H1 (cell line): ENCODE data around the gene B9D2. TPM values are rescaled to one million over a fixed set of nuclear protein-coding genes. Genes with fewer than 3 reads are reported as not detected.

Source experiments
- CTCF ChIA-PET: fragments of 300-600 bp; sonication (Branson Sonifier 250); formaldehyde crosslinking; loops from one replicate; lab custom pipeline; 2021; ENCODE audit not compliant: partially characterized antibody; lab: Charles Lee
- POLR2A ChIA-PET: fragments of 300-600 bp; sonication (Branson Sonifier 250); formaldehyde crosslinking; loops from one replicate; lab custom pipeline; 2021; ENCODE audit warnings: inconsistent platforms; ENCODE audit not compliant: partially characterized antibody; lab: Charles Lee
- DNase-seq, 2 experiments: peaks; one replicate each; pipeline versions ENCODE4 v3.0.0 to v3.0.0-alpha.2; 2010 to 2022; ENCODE audit warnings: low spot score in 2 of 2, low read depth in 1 of 2, mixed read lengths in 1 of 2
- FAIRE-seq: peaks from 2 replicates; lab custom pipeline; 2011; peaks lifted over from hg19 to GRCh38; lab: Jason Lieb, UNC
- H2AFZ ChIP-seq: 2 replicates; pipeline ENCODE4 v1.8.1; 2012; ENCODE audit warnings: low read length, inconsistent platforms
- H2AK5ac ChIP-seq: 2 replicates; pipeline ENCODE4 v1.6.1; 2013; ENCODE audit warnings: low read depth, low read length
- H2BK120ac ChIP-seq: replicated peaks from 2 replicates; pipeline ENCODE3; 2013; ENCODE audit warnings: low read depth, low read length, inconsistent platforms
- H2BK12ac ChIP-seq: 2 replicates; pipeline ENCODE4 v1.6.1; 2013; ENCODE audit warnings: low read depth, low read length
- H2BK15ac ChIP-seq: 2 replicates; pipeline ENCODE4 v1.6.1; 2013; ENCODE audit warnings: low read length
- H2BK20ac ChIP-seq: 2 replicates; pipeline ENCODE4 v1.6.1; 2013; ENCODE audit warnings: low read length
- H2BK5ac ChIP-seq: 2 replicates; pipeline ENCODE4 v1.6.1; 2013; ENCODE audit warnings: low read depth, low read length
- H3K14ac ChIP-seq: 2 replicates; pipeline ENCODE4 v1.6.1; 2013; ENCODE audit warnings: inconsistent platforms; ENCODE audit not compliant: insufficient read length
- H3K18ac ChIP-seq: 2 replicates; pipeline ENCODE4 v1.6.1; 2013; ENCODE audit warnings: low read length; ENCODE audit errors: extremely low read depth
- H3K23ac ChIP-seq: 2 replicates; pipeline ENCODE4 v1.6.1; 2013; ENCODE audit warnings: inconsistent platforms; ENCODE audit not compliant: insufficient read length
- H3K23me2 ChIP-seq: 2 replicates; pipeline ENCODE4 v1.6.1; 2013; ENCODE audit warnings: low read depth, low read length
- H3K27ac ChIP-seq: 2 replicates; pipeline ENCODE4 v1.6.1; 2011; ENCODE audit warnings: low read depth, low read length, inconsistent platforms
- H3K27me3 ChIP-seq, 4 experiments: replicated peaks in 1 of 4; 1 replicate in 1 of 4; 2 replicates in 3 of 4; pipeline versions ENCODE4 v1.6.1 to v1.8.1; 2011 to 2013; ENCODE audit warnings: low read length in 3 of 4, mild to moderate bottlenecking in 3 of 4, inconsistent platforms in 2 of 4, mixed read lengths in 2 of 4, moderate library complexity in 1 of 4; ENCODE audit not compliant: control insufficient read depth in 3 of 4, insufficient read depth in 3 of 4; ENCODE audit errors: extremely low read depth in 1 of 4
- H3K36me3 ChIP-seq, 4 experiments: 2 replicates each; pipeline versions ENCODE4 v1.6.1 to v1.8.1; 2011 to 2013; ENCODE audit warnings: mild to moderate bottlenecking in 4 of 4, low read length in 3 of 4, moderate library complexity in 2 of 4, control low read depth in 1 of 4, inconsistent platforms in 1 of 4; ENCODE audit not compliant: insufficient read depth in 4 of 4, control insufficient read depth in 2 of 4
- H3K4ac ChIP-seq: replicated peaks from 2 replicates; pipeline ENCODE3; 2013; ENCODE audit warnings: low read length, low read depth, mixed read lengths, inconsistent platforms; ENCODE audit not compliant: insufficient read length
- H3K4me1 ChIP-seq, 4 experiments: replicated peaks in 1 of 4; 1 replicate in 1 of 4; 2 replicates in 3 of 4; pipeline versions ENCODE4 v1.6.1 to v1.8.1; 2011 to 2013; ENCODE audit warnings: low read length in 3 of 4, inconsistent platforms in 2 of 4, mixed read lengths in 1 of 4; ENCODE audit not compliant: insufficient read depth in 4 of 4, control insufficient read depth in 3 of 4
- H3K4me2 ChIP-seq, 2 experiments: 2 replicates each; pipeline versions ENCODE4 v1.6.1 to v1.8.1; 2011 to 2013; ENCODE audit warnings: low read depth in 2 of 2, low read length in 2 of 2, control low read depth in 1 of 2, inconsistent platforms in 1 of 2, mild to moderate bottlenecking in 1 of 2; ENCODE audit not compliant: insufficient read depth in 1 of 2
- H3K4me3 ChIP-seq, 4 experiments: fragments of 200-600, 300-600 bp in 1 of 4; sonication (generic), shearing (Covaris generic), sonication (Bioruptor Twin) in 1 of 4; 2 replicates each; pipeline versions ENCODE4 v1.5.1 to v1.8.1; 2011 to 2016; ENCODE audit warnings: low read length in 4 of 4, low read depth in 3 of 4, control low read depth in 2 of 4, inconsistent platforms in 2 of 4, mild to moderate bottlenecking in 2 of 4, mixed read lengths in 1 of 4, moderate library complexity in 1 of 4; ENCODE audit not compliant: insufficient read depth in 2 of 4; ENCODE audit errors: extremely low read depth in 1 of 4
- H3K56ac ChIP-seq: replicated peaks from 2 replicates; pipeline ENCODE3; 2013; ENCODE audit warnings: low read depth, mild to moderate bottlenecking, mixed read lengths, low read length, inconsistent platforms; ENCODE audit not compliant: insufficient read length
- H3K79me1 ChIP-seq: 2 replicates; pipeline ENCODE4 v1.6.1; 2013; ENCODE audit warnings: low read depth, low read length, control low read depth
- H3K79me2 ChIP-seq, 2 experiments: 2 replicates each; pipeline versions ENCODE4 v1.6.1 to v1.8.1; 2012 to 2013; ENCODE audit warnings: low read length in 2 of 2, mild to moderate bottlenecking in 2 of 2, inconsistent platforms in 1 of 2; ENCODE audit not compliant: insufficient read depth in 2 of 2, control insufficient read depth in 1 of 2
- H3K9ac ChIP-seq, 4 experiments: replicated peaks in 1 of 4; 1 replicate in 1 of 4; 2 replicates in 3 of 4; pipeline versions ENCODE4 v1.6.1 to v1.8.1; 2011 to 2013; ENCODE audit warnings: low read depth in 3 of 4, low read length in 3 of 4, control low read depth in 2 of 4, mild to moderate bottlenecking in 2 of 4, moderate library complexity in 2 of 4, inconsistent platforms in 1 of 4; ENCODE audit errors: extremely low read depth in 1 of 4
- H3K9me3 ChIP-seq, 2 experiments: 2 replicates each; pipeline versions ENCODE4 v1.6.1 to v1.8.1; 2012 to 2013; ENCODE audit warnings: mild to moderate bottlenecking in 2 of 2, moderate library complexity in 2 of 2, control low read depth in 1 of 2, inconsistent platforms in 1 of 2, low read depth in 1 of 2, low read length in 1 of 2, mixed read lengths in 1 of 2; ENCODE audit not compliant: insufficient read depth in 2 of 2
- H4K20me1 ChIP-seq, 2 experiments: replicated peaks in 1 of 2; 2 replicates each; pipeline versions ENCODE3 to v1.8.1; 2011 to 2013; ENCODE audit warnings: inconsistent platforms in 2 of 2, low read length in 2 of 2, mild to moderate bottlenecking in 1 of 2; ENCODE audit not compliant: insufficient read depth in 2 of 2, control insufficient read depth in 1 of 2
- H4K5ac ChIP-seq: 2 replicates; pipeline ENCODE4 v1.6.1; 2013; ENCODE audit warnings: low read length, low read depth, mixed read lengths, inconsistent platforms; ENCODE audit not compliant: insufficient read length
- H4K8ac ChIP-seq: 2 replicates; pipeline ENCODE4 v1.8.0; 2013; ENCODE audit warnings: mild to moderate bottlenecking, moderate library complexity, low read length, inconsistent platforms; ENCODE audit not compliant: insufficient read depth; ENCODE audit errors: extremely low read depth
- H4K91ac ChIP-seq: replicated peaks from 2 replicates; pipeline ENCODE3; 2013; ENCODE audit warnings: low read length, mixed read lengths, inconsistent platforms; ENCODE audit not compliant: insufficient read length
- BCL11A ChIP-seq, 2 experiments: IDR thresholded peaks; one replicate each; pipeline ENCODE4 v1.6.1; 2011; ENCODE audit warnings: low read depth in 2 of 2, low read length in 2 of 2, mild to moderate bottlenecking in 2 of 2
- CHD2 ChIP-seq: IDR thresholded peaks from 2 replicates; pipeline ENCODE4 v1.6.1; 2012; ENCODE audit warnings: low read length, improper control_type of control experiment
- CTBP2 ChIP-seq: IDR thresholded peaks from 2 replicates; pipeline ENCODE4 v1.7.0; 2011; ENCODE audit warnings: borderline replicate concordance, mild to moderate bottlenecking, moderate library complexity, mixed read lengths, low read length; ENCODE audit not compliant: insufficient read depth, insufficient read length
- EZH2 ChIP-seq: fragments of 200-600 bp; sonication (generic); IDR thresholded peaks from 2 replicates; pipeline ENCODE4 v1.7.1; 2012; ENCODE audit warnings: low read depth, mild to moderate bottlenecking, moderate library complexity, low read length, inconsistent platforms; ENCODE audit not compliant: severe bottlenecking
- JUN ChIP-seq: IDR thresholded peaks from 2 replicates; pipeline ENCODE4 v1.6.1; 2011; ENCODE audit warnings: low read depth, mild to moderate bottlenecking, improper control_type of control experiment, low read length
- NRF1 ChIP-seq: IDR thresholded peaks from 2 replicates; pipeline ENCODE4 v1.6.1; 2011; ENCODE audit warnings: mild to moderate bottlenecking, low read depth, low read length, improper control_type of control experiment
- PHF8 ChIP-seq: fragments of 200-600 bp; sonication (generic); conservative IDR thresholded peaks from 2 replicates; pipeline ENCODE4 v1.7.1; 2012; ENCODE audit warnings: low read depth, mild to moderate bottlenecking, inconsistent platforms, low read length, moderate library complexity
- RAD21 ChIP-seq, 2 experiments: IDR thresholded peaks in 1 of 2; conservative IDR thresholded peaks in 1 of 2; 2 replicates each; pipeline ENCODE4 v1.6.1; 2011; ENCODE audit warnings: low read depth in 2 of 2, low read length in 2 of 2, improper control_type of control experiment in 1 of 2, inconsistent platforms in 1 of 2, mild to moderate bottlenecking in 1 of 2, moderate library complexity in 1 of 2
- SIX5 ChIP-seq: IDR thresholded peaks from 2 replicates; pipeline ENCODE4 v1.6.1; 2011; ENCODE audit warnings: mild to moderate bottlenecking, low read depth, low read length
- TAF7 ChIP-seq: optimal IDR thresholded peaks from 2 replicates; pipeline ENCODE3; 2011; ENCODE audit warnings: low read depth, mild to moderate bottlenecking, inconsistent platforms, low read length, moderate library complexity, borderline replicate concordance
- TBP ChIP-seq: IDR thresholded peaks from 2 replicates; pipeline ENCODE4 v1.6.1; 2011; ENCODE audit warnings: low read depth, low read length, improper control_type of control experiment
- WGBS, 2 experiments: shearing (Covaris generic) in 1 of 2; methylation state at CpG; one replicate each; pipeline versions ENCODE4 v1.1.6 to v1.1.7; 2013 to 2015; ENCODE audit warnings: low lambda C conversion rate in 2 of 2, mixed read lengths in 2 of 2, inconsistent platforms in 1 of 2, low coverage in 1 of 2, missing lambda C conversion rate in 1 of 2; ENCODE audit not compliant: insufficient replicate concordance in 2 of 2, insufficient coverage in 1 of 2, insufficient read length in 1 of 2; ENCODE audit errors: extremely low coverage in 1 of 2, missing lambda C conversion rate in 1 of 2; 5-methylcytosine and 5-hydroxymethylcytosine counted together
- polyA plus RNA-seq, 7 experiments: library from polyadenylated mRNA; depleted of rRNA in 3 of 7; stranded (reverse) in 5 of 7; unstranded in 2 of 7; fragments of >200 nt in 5 of 7; fragments of 200-250 nt in 2 of 7; gene quantifications; 1 replicate in 5 of 7; 2 replicates in 1 of 7; 4 replicates in 1 of 7; pipeline versions ENCODE4 v1.2.1 to v1.2.3, GENCODE V29; 2011 to 2013; ENCODE audit warnings: missing spikeins in 2 of 7, mixed read lengths in 2 of 7
- total RNA-seq: library from RNA; stranded (reverse); fragmentation: NEBNext Ultra II Directional; extraction: Animal tissue kit (Norgen Biotek cat#: 25700); gene quantifications from 2 replicates; pipeline ENCODE4 v1.2.1, GENCODE V29; 2021

Gene B9D2
- total and polyA plus RNA-seq, 2 of the 8 experiments (the other 6 are each of a cell fraction or from before 2014, with no cell fraction given) = 4.9 to 6.3 TPM

- H3K79me2 ChIP-seq = no peaks in the 10 kb centered on the region
- peaks cover 0 to 9% (median 0%) of the 10 kb centered on the region in 4 experiments; a peak in 3 of 7 replicates for H3K27me3 ChIP-seq
- no peaks in the 10 kb centered on the region for H3K36me3 ChIP-seq
- H3K23me2 ChIP-seq = peaks cover 19% of the 10 kb centered on the region
- peak overlapping the region; percentile 100 for H2BK15ac ChIP-seq
- CTCF ChIA-PET = interaction anchor here (0.6 to 1.6 kb wide), 2 partner anchors 38 to 442 kb away, joined by 3 to 5 read pairs; no protein-coding TSS in a partner anchor
- WGBS, 2 experiments = 87% methylated on average over 22 of the region's 22 CpGs; no CpG with 5 or more reads in 1 of the 2 experiments
- peak overlapping the region; percentile 98; the same call in 1 of the 2 replicates for H2BK12ac ChIP-seq
- no peaks in the 10 kb centered on the region for H3K79me1 ChIP-seq
- DNase-seq (no peak), FAIRE-seq (no peak)
- H3K23ac ChIP-seq = no peak overlapping the region
- H4K91ac ChIP-seq = peak overlapping the region; percentile 72
- H2BK120ac ChIP-seq = no peak overlapping the region
- no peaks in the 10 kb centered on the region for H3K9me3 ChIP-seq
- peak overlapping the region; percentile 71; the same call in 1 of the 2 replicates for H3K18ac ChIP-seq
- no peak overlapping the region for H3K4me3 ChIP-seq
- no peak overlapping the region for H3K27ac ChIP-seq
- POLR2A ChIA-PET = interaction anchor here (0.9 to 12.6 kb wide), 8 partner anchors 9 to 63 kb away, joined by 3 to 137 read pairs (median 3); partner anchors contain the start of gene CCDC97
- H3K4me1 ChIP-seq = peaks cover 15 to 27% (median 20%) of the 10 kb centered on the region in 4 experiments
- H3K4me2 ChIP-seq = peak overlapping the region; percentile 61 to 98; a peak in 1 of 4 replicates
- no peak overlapping the region for H2AFZ ChIP-seq
- H2AK5ac ChIP-seq = peak overlapping the region; percentile 91; the same call in 1 of the 2 replicates
- H4K5ac ChIP-seq = no peak overlapping the region
- H2BK20ac ChIP-seq = peak overlapping the region; percentile 80; the same call in 1 of the 2 replicates
- H4K20me1 ChIP-seq = peaks cover 0 to 4% of the 10 kb centered on the region in 2 experiments
- no peak overlapping the region for H3K56ac ChIP-seq
- 0 out of 7 replicates have a peak overlapping the region, but pooled peaks of 1 of the 4 experiments have one; percentile 1 for H3K9ac ChIP-seq
- H3K4ac ChIP-seq = peak overlapping the region; percentile 29
- H4K8ac ChIP-seq = no peak overlapping the region; the same call in 1 of the 2 replicates
- peak overlapping the region; percentile 96 for H2BK5ac ChIP-seq
- no peak overlapping the region for H3K14ac ChIP-seq
- TF ChIP-seq JUN (no peak), CHD2 (no peak), BCL11A (IDR thresholded peaks at IDR 0.05; ENCODE audit: low read depth in 2 of 2, low read length in 2 of 2) (no peak), PHF8 (no peak), EZH2 (no peak), SIX5 (no peak), NRF1 (no peak), CTBP2 (no peak), RAD21 (IDR thresholded peaks at IDR 0.05 in 1 of 2, conservative IDR thresholded peaks at IDR 0.05 in 1 of 2; ENCODE audit: low read depth in 2 of 2, low read length in 2 of 2) (no peak), TAF7 (no peak), TBP (no peak)
Measured at GRCh38 chr19:41328157-41328841, 35.6 kb downstream of the B9D2 start.
